NCI-H446 (cell line): ENCODE results near the gene LGR4.

Experiments
- DNase-seq, 2 experiments: peaks; one replicate each; lab custom pipeline; 2025; lab: John Stamatoyannopoulos, UW

The LGR4 gene

GRCh38 chr11:27381238-27381666, 91.3 kb downstream of the LGR4 start:
- no peak for DNase-seq

- DNase-seq = no peak
Measured at GRCh38 chr11:27380771-27381170, 91.8 kb downstream of the LGR4 start.

DNA sequence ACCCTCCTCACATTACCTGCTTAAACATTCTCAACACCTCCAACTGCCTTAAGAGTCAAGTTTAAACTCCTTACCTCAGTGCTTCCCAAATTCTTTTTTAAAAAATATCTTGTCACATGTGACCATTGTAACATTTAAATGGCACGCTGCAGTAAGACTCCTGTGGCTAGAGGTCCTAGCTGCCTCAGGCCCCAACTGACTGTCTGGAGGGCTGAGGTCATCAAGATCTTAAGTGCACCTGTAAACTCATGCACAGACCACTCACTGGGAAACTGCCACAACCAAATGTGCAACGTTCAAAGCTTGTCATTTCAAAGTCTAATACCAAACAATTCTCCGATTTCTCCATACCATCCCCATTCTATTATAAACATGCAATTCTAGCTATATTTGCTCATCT, 93.1 kb downstream of the LGR4 start:
- no peak for DNase-seq

DNA sequence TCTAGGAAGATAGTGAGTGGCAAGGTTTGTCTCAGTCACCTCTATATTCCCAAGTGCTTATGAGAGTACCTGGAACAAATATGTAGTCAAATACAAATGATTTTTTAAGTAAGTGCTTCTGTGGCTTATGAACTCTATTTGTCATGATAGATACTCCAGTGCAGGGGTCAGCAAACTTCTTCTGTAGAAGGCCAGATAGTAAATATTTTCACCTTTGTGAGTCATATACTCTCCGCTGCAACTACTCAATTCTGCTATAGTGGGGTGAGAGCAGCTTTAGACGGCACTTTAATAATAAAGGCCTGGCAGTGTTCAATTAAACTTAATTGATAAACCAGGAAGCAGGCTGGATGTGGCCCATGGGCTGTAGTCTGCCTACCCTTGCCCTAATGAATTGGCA, 97.2 kb downstream of the LGR4 start:
- no peak for DNase-seq

DNA sequence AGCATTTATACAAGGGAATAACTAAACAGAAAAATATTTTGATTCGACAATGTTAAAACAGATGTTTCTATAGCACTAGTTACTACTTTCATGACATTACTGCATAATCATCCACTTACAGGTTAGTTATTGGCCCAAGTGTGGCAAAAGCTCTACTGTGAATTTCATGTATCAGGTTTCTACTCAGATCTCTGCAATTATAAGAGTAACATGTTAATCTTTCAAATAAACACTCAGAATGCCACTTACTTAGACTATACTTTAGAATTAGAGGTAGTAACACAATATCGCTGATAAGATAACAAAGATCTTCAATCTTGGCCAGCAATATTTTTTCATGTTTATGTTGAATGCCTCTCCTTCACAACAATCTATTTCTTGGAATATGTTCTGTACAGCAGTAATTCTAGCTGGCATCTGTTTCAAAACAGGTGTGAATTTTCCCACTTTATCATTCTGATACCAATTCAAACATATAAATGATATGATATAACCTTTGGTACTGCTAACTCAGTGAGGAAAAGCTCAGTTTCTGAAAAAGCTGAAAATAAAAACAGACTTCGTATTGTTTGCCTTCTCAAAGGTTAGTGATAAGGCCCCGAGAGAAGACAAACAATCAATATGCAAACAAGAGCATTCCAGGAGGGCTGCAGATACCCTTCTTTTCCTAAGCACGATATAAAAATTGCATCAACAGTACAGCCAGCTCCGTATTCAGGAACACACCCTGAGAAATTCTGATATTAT, 98.6 kb downstream of the LGR4 start:
- no peak for DNase-seq

DNA sequence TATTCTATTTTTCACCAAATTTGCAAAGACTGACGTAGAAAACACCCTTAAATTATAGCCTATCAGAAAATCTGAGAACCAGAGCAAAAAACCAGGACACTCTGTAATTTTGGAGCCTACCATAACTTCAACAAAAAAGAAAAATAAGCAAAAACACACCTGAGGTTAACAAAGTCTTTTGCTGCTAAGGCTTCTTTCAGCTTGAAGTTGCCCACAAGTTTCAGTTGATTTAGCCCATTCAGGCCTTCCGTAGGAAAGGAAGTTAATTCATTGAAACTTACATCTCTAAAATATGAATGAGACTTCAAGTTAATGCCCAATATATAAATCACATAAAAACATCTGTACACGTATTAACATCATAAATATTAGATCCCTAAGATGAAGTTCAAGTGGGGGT, 99.2 kb downstream of the LGR4 start:
- DNase-seq = no peak

- no peak for DNase-seq
Measured at GRCh38 chr11:27372164-27372563, 100.4 kb downstream of the LGR4 start.

DNA sequence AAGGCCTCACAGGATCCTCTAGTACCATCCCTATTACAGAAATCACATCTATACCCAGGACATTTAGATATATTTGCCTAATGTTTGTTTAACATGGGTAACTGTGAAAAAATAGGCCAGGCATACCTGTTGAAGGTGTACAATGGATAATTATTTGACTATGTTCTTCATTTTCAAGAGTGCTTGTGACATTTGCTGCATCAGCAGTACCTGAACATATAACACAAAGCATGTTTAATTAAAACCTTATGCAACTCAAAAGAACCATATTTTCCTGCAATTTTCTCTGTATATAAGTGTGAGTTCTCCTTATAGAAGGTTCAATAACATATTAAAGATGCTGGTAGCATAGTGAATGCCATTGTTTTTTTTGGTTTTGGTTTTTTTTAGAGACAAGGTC, 101.1 kb downstream of the LGR4 start:
- DNase-seq = no peak

GRCh38 chr11:27370374-27370773, 102.2 kb downstream of the LGR4 start:
- DNase-seq = no peak

DNA sequence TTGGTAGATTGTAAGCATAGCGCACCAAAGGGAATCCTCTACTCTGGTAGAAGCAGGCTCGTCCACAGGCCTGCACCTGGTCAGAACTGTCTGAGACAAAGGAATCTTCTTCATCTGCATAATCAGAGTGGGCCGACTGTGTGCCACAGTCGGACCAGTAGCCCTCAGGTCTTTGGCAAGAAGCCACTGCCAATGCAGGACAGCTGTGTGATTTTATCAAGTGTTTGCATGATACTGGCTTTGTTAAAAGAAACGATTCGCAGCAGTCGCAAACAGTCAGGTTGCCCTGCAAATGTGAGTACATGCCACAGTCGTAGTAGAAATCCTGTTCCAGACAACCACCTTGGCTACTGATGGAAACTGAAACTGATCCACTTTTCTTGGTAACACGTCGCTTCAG, 104.7 kb downstream of the LGR4 start:
- DNase-seq = no peak

DNA sequence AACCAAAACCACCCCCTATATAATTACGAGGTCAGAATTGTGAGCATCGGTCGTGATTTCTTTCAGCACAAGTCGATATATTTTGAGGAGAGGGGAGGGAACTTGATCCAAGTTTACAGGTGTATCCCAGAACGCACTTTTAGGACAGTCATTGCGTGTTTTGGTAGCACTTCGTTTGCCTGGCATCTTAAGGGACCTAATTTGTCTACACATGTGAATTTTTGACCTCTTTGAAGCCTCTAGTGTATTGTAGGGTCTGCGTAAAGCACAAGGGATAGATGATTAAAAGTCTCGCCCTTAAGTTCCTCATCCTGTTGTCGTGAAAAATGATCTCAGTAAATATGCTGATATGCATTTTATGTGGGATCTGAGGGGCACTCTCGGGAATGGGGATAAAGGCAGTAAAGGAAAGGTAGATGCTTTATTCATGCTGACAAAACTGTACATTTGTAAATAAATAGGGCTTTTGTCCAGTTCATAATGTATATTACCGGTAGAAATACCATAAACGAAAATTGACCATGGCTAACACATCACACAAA, 108.9 kb downstream of the LGR4 start:
- no peak for DNase-seq

DNA sequence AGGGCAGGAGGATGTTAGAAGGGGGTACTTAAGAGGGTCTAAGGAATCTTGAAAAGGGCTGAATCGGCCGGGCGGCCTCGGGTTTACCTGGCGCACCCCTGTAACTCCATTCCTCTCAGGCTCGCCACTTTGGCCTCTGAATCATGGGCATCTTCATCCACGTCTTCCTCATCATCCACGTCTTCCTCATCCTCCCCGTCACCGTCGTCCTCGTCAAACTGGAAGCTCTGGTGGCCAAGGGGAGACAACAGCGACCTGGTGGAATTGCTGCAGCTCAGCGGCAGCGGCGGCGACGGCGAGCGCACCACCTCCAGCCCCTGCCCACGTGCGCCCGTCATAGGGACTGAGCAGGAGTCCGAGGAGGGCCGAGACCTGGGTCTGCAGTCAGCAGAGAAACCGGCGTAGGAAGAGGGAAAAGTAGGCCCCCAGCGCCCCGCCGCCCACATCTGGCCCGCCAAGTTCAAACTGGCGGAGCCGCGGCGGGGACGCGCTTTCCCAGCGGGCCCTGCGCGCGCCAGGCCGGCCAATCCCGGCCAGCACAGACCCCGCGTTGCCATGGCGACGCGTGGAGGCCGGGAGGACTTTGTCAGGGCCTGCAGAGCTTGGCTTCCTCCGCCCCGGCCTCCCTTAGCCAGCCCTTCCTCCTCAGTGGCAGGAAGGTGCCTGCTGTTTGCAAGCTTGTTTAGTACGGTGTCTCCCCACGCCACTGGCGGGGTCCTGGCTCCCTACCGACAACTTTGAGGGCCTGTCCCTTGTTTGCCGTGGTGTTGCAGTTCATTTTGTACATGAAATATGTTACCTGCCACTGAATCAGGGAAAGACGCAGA, 109.6 kb downstream of the LGR4 start, which contains the start of gene CCDC34:
TSS of gene CCDC34 (minus strand) at position 467 of the 827 bp plus-strand sequence. CDS start at position 446, 21 bp downstream.
- DNase-seq = peak; percentile 91 to 97

DNA sequence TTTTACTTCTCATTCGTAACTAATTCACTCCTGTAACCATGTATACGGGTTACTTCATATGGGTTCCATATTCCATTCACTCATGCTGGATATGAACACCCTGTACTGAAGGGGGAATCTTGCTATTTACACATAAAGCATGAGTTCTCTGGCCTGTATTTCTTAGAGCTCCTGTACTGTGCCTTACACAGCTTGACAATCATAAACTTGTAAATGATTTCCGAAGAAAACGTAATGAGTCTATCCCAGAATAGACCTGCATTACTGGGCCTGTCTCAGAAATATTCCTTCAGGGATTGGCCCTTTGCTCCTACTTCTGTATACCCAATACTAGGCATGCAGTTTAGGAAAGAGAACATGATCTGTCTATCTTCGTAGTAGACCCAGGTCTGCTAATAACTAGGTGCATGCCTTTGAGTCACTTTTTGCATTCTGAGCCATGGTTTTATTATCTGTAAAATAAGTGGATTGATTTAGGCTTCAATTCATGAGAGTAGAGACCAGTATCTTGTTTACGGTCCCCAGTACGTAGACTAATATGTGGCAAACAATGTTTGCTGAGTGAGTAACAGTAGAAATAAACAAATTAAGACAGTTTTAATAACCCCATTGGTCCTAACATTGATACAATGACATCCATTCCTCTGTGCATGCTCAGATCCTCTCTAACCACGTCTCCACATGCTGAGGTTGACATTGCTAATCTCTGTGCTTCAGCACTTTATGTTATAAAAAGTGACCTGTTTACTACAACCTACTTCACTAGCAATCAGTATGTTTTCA, 110.8 kb downstream of the LGR4 start:
- DNase-seq = no peak

- no peak for DNase-seq
Measured at GRCh38 chr11:27358296-27358695, 114.3 kb downstream of the LGR4 start.

GRCh38 chr11:27357250-27357649, 115.3 kb downstream of the LGR4 start:
- DNase-seq = no peak

GRCh38 chr11:27356624-27357222, 115.9 kb downstream of the LGR4 start:
- DNase-seq = no peak

DNA sequence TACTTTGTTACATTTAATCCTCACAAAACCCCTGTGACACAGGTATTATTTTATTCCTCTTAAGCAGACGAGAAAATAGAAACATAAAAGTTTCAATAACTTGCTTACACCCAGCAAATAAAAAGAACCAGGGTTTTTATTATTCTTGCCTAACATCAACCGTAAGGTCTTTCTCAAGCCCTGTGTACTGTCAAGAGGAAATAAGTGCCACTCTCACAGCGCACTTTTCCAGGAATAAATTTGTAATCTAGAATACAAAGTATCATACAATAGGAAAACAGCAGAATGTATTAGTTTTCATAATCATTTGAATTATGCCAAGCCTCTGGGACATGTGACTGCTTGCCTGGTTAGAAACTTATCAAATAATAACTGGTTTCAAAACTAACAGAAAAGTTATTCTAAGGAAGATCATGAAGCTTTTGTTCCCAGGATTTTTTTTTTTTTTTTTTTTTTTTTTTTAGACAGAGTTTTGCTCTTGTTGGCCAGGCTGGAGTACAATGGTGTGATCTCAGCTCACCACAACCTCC, 117.0 kb downstream of the LGR4 start:
- no peak for DNase-seq

DNA sequence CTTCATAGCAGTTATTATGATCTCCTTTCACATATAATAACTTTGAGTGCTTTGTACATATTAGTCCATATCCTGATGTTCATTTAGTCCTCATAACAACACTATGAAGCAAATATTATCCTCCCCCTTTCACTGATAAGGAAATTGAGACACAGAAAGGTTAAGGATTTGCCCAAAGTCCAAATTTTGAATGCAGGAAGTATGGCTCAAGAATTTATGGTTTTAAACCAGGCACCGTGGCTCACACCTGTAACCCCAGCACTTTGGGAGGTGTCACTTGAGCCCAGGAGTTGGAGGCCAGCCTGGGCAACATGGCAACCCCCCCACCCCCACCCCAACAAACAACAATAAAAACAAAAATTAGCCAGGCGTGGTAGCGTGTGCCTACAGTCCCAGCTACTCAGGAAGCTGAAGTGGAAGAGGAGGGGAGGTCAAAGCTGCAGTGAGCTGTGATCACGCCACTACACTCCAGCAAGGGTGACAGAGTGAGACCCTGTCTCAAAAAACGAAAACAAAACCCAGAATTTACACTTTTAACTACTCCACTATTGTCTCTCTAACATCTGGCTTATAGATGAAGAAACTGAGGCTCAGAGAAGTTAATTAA, 118.1 kb downstream of the LGR4 start:
- no peak for DNase-seq

DNA sequence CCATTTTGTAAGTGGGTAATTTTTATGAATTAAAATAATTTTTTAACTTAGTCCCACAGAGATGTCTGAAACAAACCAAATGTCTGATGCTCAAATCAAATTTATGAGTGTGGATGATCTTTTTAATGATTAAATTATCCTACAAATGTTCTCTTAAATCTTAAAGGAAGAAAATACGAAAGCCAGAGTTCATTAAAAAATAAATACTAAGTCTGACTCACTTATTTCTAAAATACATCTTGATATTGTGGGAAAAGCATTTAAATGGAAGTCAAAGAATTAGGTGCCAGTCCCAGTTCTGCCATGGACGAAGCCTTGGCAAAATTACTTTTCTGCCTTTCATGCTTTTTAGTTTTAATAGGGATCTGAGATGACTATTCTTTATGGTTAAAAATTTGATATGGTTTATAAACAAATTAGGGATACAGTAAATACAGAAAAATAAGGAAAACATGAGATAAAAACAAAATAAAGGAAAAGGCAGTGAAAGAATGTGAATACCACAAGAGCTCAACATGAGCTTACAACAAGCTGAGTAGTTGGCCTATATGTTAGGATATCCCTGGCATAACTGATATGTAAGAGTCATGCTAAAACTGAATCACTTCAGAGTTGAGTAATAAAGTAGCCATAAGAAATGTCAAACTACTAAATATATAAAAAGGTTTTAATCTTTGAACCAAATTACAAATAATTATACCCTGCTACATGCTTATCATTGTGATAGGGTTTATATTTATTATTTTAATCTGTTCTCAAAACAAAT, 118.8 kb downstream of the LGR4 start:
- no peak for DNase-seq

DNA sequence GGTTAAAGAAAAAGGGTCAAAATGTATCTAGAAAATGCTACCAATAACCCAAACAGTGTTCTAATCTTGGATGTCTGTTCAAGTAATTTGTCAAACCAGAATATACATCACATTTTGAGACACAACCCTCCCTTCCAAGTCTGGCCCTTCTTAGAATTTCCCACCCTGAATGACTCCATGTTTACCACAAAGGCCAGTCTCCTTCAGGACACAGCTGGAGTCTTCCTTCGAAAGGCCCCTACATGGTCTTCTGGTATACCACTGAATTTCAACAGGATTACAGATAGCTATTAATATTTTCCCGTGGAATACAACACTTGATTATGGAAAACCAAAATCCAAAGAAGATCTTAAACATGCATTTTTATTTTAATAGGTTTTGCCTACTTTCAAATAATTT, 119.8 kb downstream of the LGR4 start:
- DNase-seq = no peak
